Measurements from ENCODE around the gene VSIG2.

VSIG2 gene, protein sequence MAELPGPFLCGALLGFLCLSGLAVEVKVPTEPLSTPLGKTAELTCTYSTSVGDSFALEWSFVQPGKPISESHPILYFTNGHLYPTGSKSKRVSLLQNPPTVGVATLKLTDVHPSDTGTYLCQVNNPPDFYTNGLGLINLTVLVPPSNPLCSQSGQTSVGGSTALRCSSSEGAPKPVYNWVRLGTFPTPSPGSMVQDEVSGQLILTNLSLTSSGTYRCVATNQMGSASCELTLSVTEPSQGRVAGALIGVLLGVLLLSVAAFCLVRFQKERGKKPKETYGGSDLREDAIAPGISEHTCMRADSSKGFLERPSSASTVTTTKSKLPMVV

DNA sequence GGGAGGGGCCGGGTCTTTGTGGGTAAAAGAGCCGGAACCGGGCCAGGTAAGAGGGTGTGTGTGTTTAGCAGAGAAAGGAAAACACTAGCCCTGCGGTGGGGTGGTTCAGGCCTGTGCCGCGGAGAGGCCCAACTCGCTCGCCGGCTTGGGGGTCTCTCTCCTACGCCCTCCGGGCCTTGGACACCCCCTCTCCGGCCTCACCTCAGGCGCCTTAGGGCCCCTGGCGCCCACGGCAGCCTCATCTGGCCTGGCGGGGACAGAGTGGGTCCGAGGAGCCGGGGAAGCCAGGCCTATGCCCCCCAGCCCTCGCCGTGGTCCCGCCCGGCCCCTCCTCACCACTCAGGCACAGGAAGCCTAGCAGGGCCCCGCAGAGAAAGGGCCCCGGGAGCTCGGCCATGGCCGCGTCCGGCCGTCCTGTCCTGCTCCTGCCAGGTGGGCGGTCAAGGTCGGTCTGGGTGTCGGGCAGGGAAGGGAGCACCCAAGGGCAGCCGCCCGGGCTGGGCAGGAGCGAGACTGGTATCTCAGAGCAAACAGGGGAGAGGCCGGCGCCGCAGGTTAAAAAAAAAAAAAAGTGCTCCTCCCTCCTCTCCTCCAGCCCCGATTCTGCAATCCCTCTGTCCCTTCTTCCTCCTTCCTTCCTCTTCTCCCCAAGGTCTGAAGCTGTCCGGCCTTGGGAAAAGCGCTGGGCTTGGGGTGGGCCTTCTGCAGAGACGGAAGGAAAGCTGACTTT is at the start of gene VSIG2:
TSS of gene VSIG2 (minus strand) at position 515 of the 730 bp plus-strand sequence. CDS start at position 397, 118 bp downstream.
- peak within 1 kb of the TSS; percentile 46 for H3K4me3 Mint-ChIP-seq
- DNase-seq: no peak

DNA sequence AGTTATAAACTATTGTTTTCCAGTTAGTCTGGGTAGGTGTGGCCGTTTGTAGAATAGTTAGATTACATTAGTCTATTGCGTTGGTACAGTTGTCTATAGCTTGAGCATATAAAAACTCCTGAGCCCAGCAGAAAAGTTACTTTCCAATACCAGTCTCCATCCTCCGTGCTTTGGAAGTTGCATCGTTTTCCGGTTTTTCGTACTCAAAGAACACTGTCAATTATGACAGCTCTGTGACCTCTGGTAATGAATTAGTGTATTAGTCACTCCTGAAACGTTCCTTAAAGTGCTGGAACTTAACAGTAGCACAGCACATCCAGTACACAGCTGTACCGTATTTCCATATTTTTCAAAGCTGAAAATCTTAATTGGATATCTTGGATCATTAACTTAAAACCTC is 49.0 kb upstream of the VSIG2 start:
- Mint-ChIP-seq H3K27me3 (peaks cover 9% of the 10 kb centered on the region), H3K27ac (peak overlapping the region; percentile 88), H3K4me3 (peak overlapping the region; percentile 80), H3K9me3 (no peaks in the 10 kb centered on the region), H3K36me3 (peaks cover 2% of the 10 kb centered on the region), H3K4me1 (peaks cover 27% of the 10 kb centered on the region)
- CTCF ChIA-PET: interaction anchor here (0.7 to 1.9 kb wide), 7 partner anchors 36 to 156 kb away, joined by 3 to 11 read pairs (median 3); no protein-coding TSS in a partner anchor
- DNase-seq: no peak

More for the DNA sequence above, at the start of gene VSIG2:
- H3K9me3 Mint-ChIP-seq: no peaks in the 10 kb centered on the region
- no peaks in the 10 kb centered on the region for H3K36me3 Mint-ChIP-seq
- CTCF ChIA-PET: interaction anchor here (1.0 to 2.2 kb wide), 5 partner anchors 12 to 114 kb away, joined by 3 to 14 read pairs (median 4); partner anchors contain the start of gene ROBO3
- H3K4me1 Mint-ChIP-seq: peaks cover 47% of the 10 kb centered on the region
- peaks cover 58% of the 10 kb centered on the region for H3K27me3 Mint-ChIP-seq
- H3K27ac Mint-ChIP-seq: peak within 1 kb of the TSS; percentile 82

DNA sequence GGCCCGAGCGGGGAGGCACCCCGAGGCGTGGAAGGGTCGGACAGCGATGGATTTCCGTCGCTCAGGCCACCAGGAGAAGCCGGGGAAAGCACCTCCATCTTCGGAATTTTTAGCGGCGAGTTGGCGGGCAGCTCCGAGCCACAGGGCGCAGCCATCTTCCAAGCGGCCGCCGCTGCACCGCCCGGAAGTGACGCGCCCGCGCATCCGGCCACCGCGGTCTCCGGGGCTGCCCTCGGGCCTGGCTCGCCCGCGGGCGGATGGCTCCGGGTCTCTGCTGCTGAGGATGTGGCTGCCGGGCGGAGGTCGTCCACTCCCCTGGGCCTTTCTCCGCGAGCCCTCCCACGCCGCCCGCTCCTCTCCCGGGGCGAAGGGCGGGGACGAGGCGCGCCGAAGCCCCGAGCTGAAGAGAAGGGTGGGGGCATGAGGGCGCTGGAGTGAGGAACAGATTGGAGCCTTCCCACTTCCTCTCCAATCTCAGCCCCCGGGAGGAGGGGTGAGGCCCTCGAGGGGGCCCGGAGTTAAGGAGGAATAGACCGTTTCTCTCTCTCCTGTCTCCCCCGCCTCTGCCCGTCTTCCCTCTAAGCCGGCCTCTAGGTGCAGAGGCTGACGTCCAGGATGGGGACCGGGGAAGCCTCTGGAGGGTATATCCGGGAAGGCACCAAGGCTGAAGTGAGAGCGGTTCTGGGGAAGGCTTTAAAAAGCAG is 48.3 kb upstream of the VSIG2 start, which contains the start of gene MSANTD2:
TSS of gene MSANTD2 (minus strand) at position 181 of the 704 bp plus-strand sequence. CDS start at position 155, 26 bp downstream.
- Mint-ChIP-seq H3K27me3 (peaks cover 9% of the 10 kb centered on the region), H3K4me3 (peak within 1 kb of the TSS; percentile 94), H3K9me3 (no peaks in the 10 kb centered on the region), H3K36me3 (peaks cover 2% of the 10 kb centered on the region), H3K27ac (peak within 1 kb of the TSS; percentile 96), H3K4me1 (peaks cover 27% of the 10 kb centered on the region)
- DNase-seq: peak; percentile 86
- CTCF ChIA-PET: interaction anchor here (0.6 to 2.0 kb wide), 6 partner anchors 36 to 154 kb away, joined by 3 to 11 read pairs (median 7); partner anchors contain the start of genes SIAE and SPA17

DNA sequence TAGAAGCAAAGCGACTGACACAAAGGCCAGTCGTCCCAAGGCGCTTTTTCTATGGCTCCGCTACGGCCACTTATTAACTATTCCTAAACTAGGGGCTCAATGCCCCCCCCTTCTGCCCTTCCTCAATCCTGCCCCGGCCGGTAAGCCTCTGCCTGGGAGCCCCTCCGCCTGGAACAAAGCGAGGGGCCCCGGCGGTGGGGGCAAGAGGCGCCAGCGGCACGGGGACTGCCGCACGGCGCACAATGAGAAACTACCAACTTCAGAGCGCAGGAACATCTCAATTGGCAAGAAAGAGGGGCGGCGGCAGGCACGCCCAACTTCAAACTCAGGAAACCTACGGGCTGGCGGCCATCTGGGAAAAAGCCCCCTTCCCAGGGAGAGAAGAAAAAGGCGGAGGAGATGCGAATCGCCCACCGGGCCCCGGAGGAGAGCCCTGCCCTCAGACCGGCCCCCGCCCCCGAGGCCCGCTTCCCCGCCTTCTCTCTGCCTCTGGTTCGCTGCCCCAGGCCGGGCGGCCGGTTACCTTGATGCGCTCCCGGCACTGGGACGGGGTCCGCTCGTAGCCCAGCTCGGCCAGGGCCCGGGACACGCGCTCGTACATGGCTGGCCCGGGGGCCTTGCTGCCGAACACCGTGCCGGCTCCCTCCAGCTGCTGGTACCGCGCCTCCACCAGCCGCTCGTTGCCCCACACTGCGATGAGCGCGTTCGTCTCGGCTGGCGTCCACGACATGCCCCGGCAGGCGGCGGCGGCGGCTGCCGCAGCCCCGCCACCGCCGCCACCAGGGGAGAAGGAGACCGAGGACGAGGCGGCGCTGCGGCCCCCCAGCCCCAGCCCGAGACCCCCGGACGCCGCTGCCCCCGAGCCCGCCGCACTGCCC is 47.5 kb upstream of the VSIG2 start:
- Mint-ChIP-seq H3K4me1 (peaks cover 27% of the 10 kb centered on the region), H3K27ac (peak overlapping the region; percentile 96)
- DNase-seq: peak; percentile 61

DNA sequence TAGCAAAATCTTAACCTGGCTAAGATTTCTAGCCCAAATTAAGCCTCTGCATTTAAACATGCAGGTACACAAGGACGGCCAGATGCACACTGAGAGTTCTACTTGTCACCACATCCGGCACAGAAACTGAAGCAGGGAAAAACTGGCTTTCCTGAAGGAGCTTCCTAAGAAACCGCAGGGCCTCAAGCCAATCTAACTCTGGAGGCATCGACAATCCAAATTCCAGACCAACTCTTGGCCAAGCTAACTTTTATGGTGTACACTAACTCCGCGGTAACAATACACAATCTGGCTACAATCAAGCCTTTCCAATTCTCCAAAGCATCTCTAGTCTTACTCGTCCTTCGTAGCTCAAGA is 46.9 kb upstream of the VSIG2 start:
- DNase-seq: peak; percentile 27
- CTCF ChIA-PET: interaction anchor here (1.1 to 3.6 kb wide), 8 partner anchors 36 to 129 kb away, joined by 3 to 22 read pairs (median 6); partner anchors contain the start of genes ESAM, SIAE and SPA17
- H3K4me3 Mint-ChIP-seq: peak overlapping the region; percentile 94
- H3K9me3 Mint-ChIP-seq: no peaks in the 10 kb centered on the region
- peaks cover 30% of the 10 kb centered on the region for H3K4me1 Mint-ChIP-seq
- peaks cover 2% of the 10 kb centered on the region for H3K36me3 Mint-ChIP-seq
- peak overlapping the region; percentile 96 for H3K27ac Mint-ChIP-seq
- peaks cover 9% of the 10 kb centered on the region for H3K27me3 Mint-ChIP-seq

More for the DNA sequence above, 47.5 kb upstream of the VSIG2 start:
- no peaks in the 10 kb centered on the region for H3K9me3 Mint-ChIP-seq
- H3K36me3 Mint-ChIP-seq: peaks cover 2% of the 10 kb centered on the region
- peak overlapping the region; percentile 94 for H3K4me3 Mint-ChIP-seq
- H3K27me3 Mint-ChIP-seq: peaks cover 9% of the 10 kb centered on the region
- CTCF ChIA-PET: interaction anchor here (0.6 to 3.6 kb wide), 9 partner anchors 37 to 130 kb away, joined by 3 to 22 read pairs (median 7); partner anchors contain the start of genes ESAM, SIAE and SPA17

DNA sequence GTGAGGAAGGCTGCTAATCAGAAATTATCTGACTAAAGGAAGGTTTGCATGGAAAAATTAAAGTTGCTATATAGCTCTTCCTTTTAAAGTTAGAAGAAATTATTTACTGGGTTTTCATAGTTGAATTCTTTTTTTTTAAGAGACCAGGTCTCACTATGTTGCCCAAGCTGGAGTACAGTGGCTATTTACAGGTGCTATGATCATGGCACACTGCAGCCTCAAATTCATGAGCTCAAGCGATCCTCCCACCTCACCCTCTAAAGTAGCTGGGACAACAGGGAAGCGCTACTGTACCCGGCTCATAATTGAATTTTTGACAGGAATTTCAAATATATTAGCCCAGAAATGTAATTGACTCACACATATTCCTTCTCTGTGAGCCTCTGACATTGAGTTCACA is 44.3 kb upstream of the VSIG2 start:
- CTCF ChIA-PET: interaction anchor here (1.0 to 5.2 kb wide), 6 partner anchors 11 to 153 kb away, joined by 3 to 42 read pairs (median 8); partner anchors contain the start of gene ESAM
- Mint-ChIP-seq H3K27ac (no peak overlapping the region), H3K4me3 (no peak overlapping the region), H3K4me1 (peaks cover 43% of the 10 kb centered on the region), H3K27me3 (no peaks in the 10 kb centered on the region), H3K36me3 (peaks cover 2% of the 10 kb centered on the region), H3K9me3 (no peaks in the 10 kb centered on the region)
- no peak for DNase-seq

DNA sequence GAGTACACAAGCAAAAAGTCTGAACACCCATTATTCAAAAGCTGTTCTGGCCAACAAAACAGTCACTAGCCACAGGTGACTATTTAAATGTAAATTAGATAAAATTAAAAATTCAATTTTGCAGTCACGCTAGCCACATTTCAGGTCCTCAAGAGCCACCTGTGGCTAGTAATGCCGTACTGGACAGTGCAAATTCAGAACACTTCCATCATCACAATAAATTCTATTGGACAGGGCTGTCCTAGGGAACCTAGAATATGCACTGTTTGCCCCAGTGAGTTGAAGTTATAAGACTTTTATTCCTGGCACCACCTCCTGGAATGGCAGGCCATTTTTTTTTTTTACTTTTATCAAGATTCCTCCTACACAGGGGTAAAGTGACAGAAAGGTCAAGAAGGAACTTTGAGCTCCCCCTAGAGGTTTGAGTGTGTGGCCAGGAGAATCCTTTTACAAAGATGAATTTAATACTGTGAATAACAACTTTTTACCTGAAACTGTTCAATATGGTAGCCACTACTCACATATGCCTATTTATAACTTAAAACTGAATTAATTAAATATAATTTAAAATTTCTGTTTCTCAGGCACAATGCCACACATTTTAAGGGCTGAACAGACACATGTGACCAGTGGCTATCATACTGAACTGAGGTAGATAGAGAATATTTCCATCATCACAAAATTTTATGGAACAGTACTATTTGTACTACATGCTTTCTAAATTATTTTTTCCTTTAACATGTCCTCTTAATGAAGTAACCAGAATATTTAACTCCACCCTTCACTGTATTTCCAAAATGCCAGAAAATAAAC is 41.6 kb upstream of the VSIG2 start:
- Mint-ChIP-seq H3K27ac (no peak overlapping the region), H3K4me3 (no peak overlapping the region), H3K36me3 (peaks cover 2% of the 10 kb centered on the region), H3K9me3 (no peaks in the 10 kb centered on the region), H3K27me3 (no peaks in the 10 kb centered on the region), H3K4me1 (peaks cover 38% of the 10 kb centered on the region)
- CTCF ChIA-PET: interaction anchor here (0.6 to 5.2 kb wide), 24 partner anchors 12 to 395 kb away, joined by 3 to 42 read pairs (median 4); partner anchors contain the start of genes ESAM, OR8B3, SIAE and SPA17
- DNase-seq: peak; percentile 40

DNA sequence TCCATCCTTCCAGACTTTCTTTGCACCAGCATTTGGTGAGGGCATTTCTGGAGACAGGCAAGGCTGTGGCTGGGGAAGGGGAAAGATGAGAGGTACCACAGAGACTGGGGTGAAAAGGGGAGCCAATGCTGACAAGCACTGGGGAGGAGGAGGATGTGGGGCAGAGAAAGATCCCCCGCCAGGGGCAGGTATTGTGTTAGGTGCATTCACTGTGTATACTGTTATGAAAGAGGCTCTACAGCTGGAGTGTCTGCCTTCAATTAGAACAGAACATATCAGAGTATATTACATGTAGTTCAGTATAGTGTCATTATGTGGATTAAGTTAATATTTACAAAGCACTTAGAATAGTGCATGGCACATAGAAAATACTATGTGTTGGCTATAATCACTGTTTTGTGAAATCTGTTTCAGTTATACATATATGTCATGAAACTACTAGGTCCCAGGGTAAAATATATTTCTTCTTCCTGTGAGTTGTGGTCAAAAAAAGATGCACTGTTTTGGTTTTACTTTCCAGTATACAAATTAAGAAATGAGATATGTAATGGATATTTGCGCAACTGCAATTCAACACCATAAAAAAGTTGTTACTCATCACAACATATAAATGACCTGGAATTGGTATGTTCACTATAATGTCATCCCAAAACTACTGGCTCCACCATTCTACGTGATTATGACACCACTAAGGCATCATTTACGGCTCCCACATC is 39.7 kb upstream of the VSIG2 start:
- peak overlapping the region; percentile 64 for H3K27ac Mint-ChIP-seq
- H3K9me3 Mint-ChIP-seq: no peaks in the 10 kb centered on the region
- CTCF ChIA-PET: interaction anchor here (3.5 to 5.2 kb wide), 3 partner anchors 29 to 148 kb away, joined by 18 to 42 read pairs (median 39); partner anchors contain the start of gene ESAM
- peaks cover 27% of the 10 kb centered on the region for H3K4me1 Mint-ChIP-seq
- H3K36me3 Mint-ChIP-seq: no peaks in the 10 kb centered on the region
- H3K4me3 Mint-ChIP-seq: no peak overlapping the region
- no peaks in the 10 kb centered on the region for H3K27me3 Mint-ChIP-seq
- no peak for DNase-seq

DNA sequence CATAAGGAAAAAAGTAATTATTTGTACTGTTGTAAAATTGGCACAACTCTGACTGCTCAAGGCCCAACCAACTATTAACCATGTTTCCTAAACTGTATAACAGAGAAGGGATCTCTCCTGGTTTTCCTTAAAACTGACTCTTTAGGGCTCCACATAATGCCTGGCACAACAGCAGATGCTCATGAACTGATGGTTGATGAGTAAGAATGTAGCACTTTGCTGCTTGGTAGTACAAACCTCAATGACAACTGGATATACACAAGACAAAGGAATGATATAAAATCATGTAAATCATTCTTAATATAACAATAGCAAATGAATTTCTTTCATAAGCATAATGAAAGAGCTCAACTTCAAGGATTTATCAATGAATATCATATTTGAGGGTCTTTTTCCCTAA is 36.5 kb upstream of the VSIG2 start:
- no peaks in the 10 kb centered on the region for H3K27me3 Mint-ChIP-seq
- CTCF ChIA-PET: interaction anchor here (1.0 kb wide), 1 partner anchor 44 kb away, joined by 3 read pairs; no protein-coding TSS in a partner anchor

DNA sequence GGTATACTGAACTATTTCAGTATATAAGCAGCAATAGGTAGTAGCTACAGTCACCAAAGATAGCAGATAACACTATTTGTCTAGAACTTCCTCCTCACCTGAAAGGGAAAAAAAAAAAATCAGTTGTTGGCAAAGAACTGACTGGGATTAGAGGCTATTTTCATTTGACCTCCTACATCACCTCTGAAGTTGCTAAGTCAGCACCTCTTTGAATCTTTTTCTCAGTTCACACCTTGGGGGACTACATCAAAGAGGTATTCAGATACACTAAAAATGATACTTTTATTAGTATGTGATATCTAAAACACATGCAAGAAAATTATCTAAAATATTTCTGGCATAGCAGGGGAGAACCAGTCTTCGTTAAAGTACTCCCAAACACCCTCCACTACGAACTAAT is 32.0 kb upstream of the VSIG2 start:
- Mint-ChIP-seq H3K9me3 (no peaks in the 10 kb centered on the region), H3K4me1 (no peaks in the 10 kb centered on the region), H3K27me3 (no peaks in the 10 kb centered on the region), H3K36me3 (no peaks in the 10 kb centered on the region), H3K4me3 (no peak overlapping the region), H3K27ac (no peak overlapping the region)
- DNase-seq: no peak
- CTCF ChIA-PET: interaction anchor here (0.6 kb wide), 1 partner anchor 333 kb away, joined by 3 read pairs; no protein-coding TSS in a partner anchor

More for the DNA sequence above, 36.5 kb upstream of the VSIG2 start:
- no peaks in the 10 kb centered on the region for H3K36me3 Mint-ChIP-seq
- no peak for DNase-seq
- H3K4me3 Mint-ChIP-seq: no peak overlapping the region
- peaks cover 24% of the 10 kb centered on the region for H3K4me1 Mint-ChIP-seq
- no peaks in the 10 kb centered on the region for H3K9me3 Mint-ChIP-seq
- H3K27ac Mint-ChIP-seq: no peak overlapping the region

DNA sequence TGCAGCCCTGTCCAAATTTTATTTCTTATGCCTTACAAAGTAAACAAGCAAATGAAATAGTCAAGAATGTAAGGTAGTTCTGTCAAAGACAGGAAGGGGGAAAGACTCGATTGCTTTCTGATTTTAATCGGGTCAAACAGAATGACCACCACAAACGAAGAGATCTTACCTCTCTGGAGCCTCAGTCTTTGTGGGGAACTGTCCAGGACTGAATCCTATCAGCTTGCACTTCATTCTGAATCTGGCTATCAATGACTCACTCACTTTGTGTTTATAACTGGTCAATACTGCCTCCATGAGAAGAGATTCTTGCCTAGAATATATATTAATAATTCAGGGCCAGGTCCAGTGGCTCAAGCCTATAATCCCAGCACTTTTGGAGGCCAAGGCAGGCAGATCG is 30.9 kb upstream of the VSIG2 start:
- peaks cover 4% of the 10 kb centered on the region for H3K4me1 Mint-ChIP-seq
- H3K36me3 Mint-ChIP-seq: peaks cover 8% of the 10 kb centered on the region
- H3K27me3 Mint-ChIP-seq: no peaks in the 10 kb centered on the region
- DNase-seq: no peak
- H3K4me3 Mint-ChIP-seq: no peak overlapping the region
- H3K27ac Mint-ChIP-seq: no peak overlapping the region
- CTCF ChIA-PET: interaction anchor here (0.9 kb wide), 1 partner anchor 31 kb away, joined by 3 read pairs; no protein-coding TSS in a partner anchor
- no peaks in the 10 kb centered on the region for H3K9me3 Mint-ChIP-seq

Measured in activated naive CD4-positive, alpha-beta T cell treated with anti-CD3 and anti-CD28 coated beads, Interleukin-2, amount 10 ng/mL, durations not matched to agents 7 days and 5 days (primary cell).